Neutrophil (primary cell): ENCODE data around the gene PCK1.

Experiments used
- H3K27ac ChIP-seq: fragments of 200-600 bp; sonication (generic); 2 replicates; pipeline ENCODE4 v1.5.1; 2016; ENCODE audit warnings: mild to moderate bottlenecking, moderate library complexity
- H3K27me3 ChIP-seq: fragments of 200-600 bp; sonication (generic); 2 replicates; pipeline ENCODE4 v1.6.0; 2016; ENCODE audit warnings: mild to moderate bottlenecking
- H3K36me3 ChIP-seq: fragments of 200-600 bp; sonication (generic); 2 replicates; pipeline ENCODE4 v1.5.1; 2017
- H3K4me1 ChIP-seq, 2 experiments: fragments of 200-600 bp in 1 of 2; sonication (generic) in 1 of 2; 1 replicate in 1 of 2; 2 replicates in 1 of 2; pipeline versions ENCODE4 v1.5.1 to v1.6.1; 2013 to 2016; ENCODE audit warnings: low read depth in 1 of 2, low read length in 1 of 2, mild to moderate bottlenecking in 1 of 2, moderate library complexity in 1 of 2; ENCODE audit not compliant: control insufficient read depth in 1 of 2, insufficient read depth in 1 of 2
- H3K4me3 ChIP-seq, 2 experiments: fragments of 200-600 bp in 1 of 2; sonication (generic) in 1 of 2; 1 replicate in 1 of 2; 2 replicates in 1 of 2; pipeline ENCODE4 v1.5.1; 2013 to 2016; ENCODE audit warnings: low read depth in 1 of 2, low read length in 1 of 2, mild to moderate bottlenecking in 1 of 2, moderate library complexity in 1 of 2
- H3K9me3 ChIP-seq: fragments of 200-600 bp; sonication (generic); 2 replicates; pipeline ENCODE4 v1.5.1; 2016
- CTCF ChIP-seq: fragments of 200-600 bp; sonication (generic); IDR thresholded peaks from 2 replicates; pipeline ENCODE4 v1.5.1; 2016; ENCODE audit warnings: antibody characterized with exemption

Gene PCK1

GRCh38 chr20:57612916-57613315 lies 52.0 kb downstream of the PCK1 start:
- no peak for TF ChIP-seq CTCF
- Histone ChIP-seq H3K36me3 (peaks cover 96% of the 10 kb centered on the region), H3K27ac (no peak overlapping the region), H3K27me3 (peaks cover 7% of the 10 kb centered on the region), H3K4me1 (peaks cover 5 to 10% of the 10 kb centered on the region in 2 experiments), H3K4me3 (no peak overlapping the region), H3K9me3 (no peaks in the 10 kb centered on the region)

- Histone ChIP-seq H3K9me3 (no peaks in the 10 kb centered on the region), H3K4me1 (peaks cover 11 to 16% of the 10 kb centered on the region in 2 experiments), H3K4me3 (no peak overlapping the region), H3K36me3 (peaks cover 90% of the 10 kb centered on the region), H3K27ac (no peak overlapping the region), H3K27me3 (peaks cover 7% of the 10 kb centered on the region)
- TF ChIP-seq CTCF, result no peak
These were observed 52.6 kb downstream of the PCK1 start for GRCh38 chr20:57613481-57613921.

- Histone ChIP-seq H3K27ac (no peak overlapping the region), H3K4me1 (peaks cover 24 to 29% of the 10 kb centered on the region in 2 experiments), H3K9me3 (no peaks in the 10 kb centered on the region), H3K4me3 (no peak overlapping the region), H3K36me3 (peaks cover 77% of the 10 kb centered on the region), H3K27me3 (peaks cover 7% of the 10 kb centered on the region)
- TF ChIP-seq CTCF, result no peak
These were observed 53.9 kb downstream of the PCK1 start for GRCh38 chr20:57614490-57615444.

- TF ChIP-seq CTCF, result no peak
- peaks cover 30 to 32% of the 10 kb centered on the region in 2 experiments for H3K4me1 ChIP-seq
- no peaks in the 10 kb centered on the region for H3K9me3 ChIP-seq
- no peak overlapping the region for H3K27ac ChIP-seq
- H3K36me3 ChIP-seq, result peaks cover 71% of the 10 kb centered on the region
- no peak overlapping the region for H3K4me3 ChIP-seq
- H3K27me3 ChIP-seq, result peaks cover 7% of the 10 kb centered on the region
These were observed 54.5 kb downstream of the PCK1 start for GRCh38 chr20:57615445-57615811.

GRCh38 chr20:57616143-57616951 lies 55.4 kb downstream of the PCK1 start:
- no peak for TF ChIP-seq CTCF
- peaks cover 39 to 41% of the 10 kb centered on the region in 2 experiments for H3K4me1 ChIP-seq
- peaks cover 62% of the 10 kb centered on the region for H3K36me3 ChIP-seq
- H3K4me3 ChIP-seq, result no peak overlapping the region
- H3K9me3 ChIP-seq, result no peaks in the 10 kb centered on the region
- H3K27ac ChIP-seq, result no peak overlapping the region
- H3K27me3 ChIP-seq, result peaks cover 7% of the 10 kb centered on the region
